ENCODE measurements around the gene NCAM1.

GRCh38 chr11:113083571-113083970 is 122.4 kb downstream of the NCAM1 start:
- no peak for TF ChIP-seq CTCF (IDR thresholded peaks at IDR 0.05 in 8 of 11, conservative IDR thresholded peaks at IDR 0.05 in 3 of 11)
- no peak for TF ChIP-seq POLR2AphosphoS5 (IDR thresholded peaks at IDR 0.05)

All from spleen (tissue), 7 donors.